ENCODE data around the gene PDXK.

DNA sequence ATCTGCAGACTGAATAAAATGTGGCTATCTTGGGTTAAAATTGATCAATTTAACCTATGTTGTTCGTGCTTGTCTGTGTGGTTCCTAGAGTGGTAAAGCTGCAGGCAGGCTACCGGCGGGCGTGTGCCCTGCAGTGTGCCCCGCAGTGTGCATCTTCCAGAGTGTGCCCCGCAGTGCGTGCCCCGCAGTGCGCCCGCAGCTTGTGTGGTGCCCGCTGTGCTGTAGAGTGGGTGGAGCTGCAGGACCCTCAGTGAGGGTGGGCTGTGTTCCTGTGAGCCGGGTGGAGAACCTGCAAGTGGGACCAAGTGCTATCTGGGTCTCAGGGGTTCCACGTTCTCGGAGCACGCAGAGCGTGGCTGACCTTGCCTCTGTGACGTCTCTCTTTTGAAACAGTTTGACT lies 81.2 kb downstream of the PDXK start:
- TF ChIP-seq, protein P1, sequence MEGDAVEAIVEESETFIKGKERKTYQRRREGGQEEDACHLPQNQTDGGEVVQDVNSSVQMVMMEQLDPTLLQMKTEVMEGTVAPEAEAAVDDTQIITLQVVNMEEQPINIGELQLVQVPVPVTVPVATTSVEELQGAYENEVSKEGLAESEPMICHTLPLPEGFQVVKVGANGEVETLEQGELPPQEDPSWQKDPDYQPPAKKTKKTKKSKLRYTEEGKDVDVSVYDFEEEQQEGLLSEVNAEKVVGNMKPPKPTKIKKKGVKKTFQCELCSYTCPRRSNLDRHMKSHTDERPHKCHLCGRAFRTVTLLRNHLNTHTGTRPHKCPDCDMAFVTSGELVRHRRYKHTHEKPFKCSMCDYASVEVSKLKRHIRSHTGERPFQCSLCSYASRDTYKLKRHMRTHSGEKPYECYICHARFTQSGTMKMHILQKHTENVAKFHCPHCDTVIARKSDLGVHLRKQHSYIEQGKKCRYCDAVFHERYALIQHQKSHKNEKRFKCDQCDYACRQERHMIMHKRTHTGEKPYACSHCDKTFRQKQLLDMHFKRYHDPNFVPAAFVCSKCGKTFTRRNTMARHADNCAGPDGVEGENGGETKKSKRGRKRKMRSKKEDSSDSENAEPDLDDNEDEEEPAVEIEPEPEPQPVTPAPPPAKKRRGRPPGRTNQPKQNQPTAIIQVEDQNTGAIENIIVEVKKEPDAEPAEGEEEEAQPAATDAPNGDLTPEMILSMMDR (IDR thresholded peaks at IDR 0.05) = no peak
- TF ChIP-seq POLR2A (IDR thresholded peaks at IDR 0.05) = no peak

Data from adrenal gland (tissue), 5 donors.